NCI-H1105 treated with DMSO at 0.1 percent for 48 hours (cell line): Measurements from ENCODE around the gene C16orf96.
A peak's percentile ranks its signal among the peaks of the same experiment; 100 is the strongest.
"Not testable (repeated sequence)": the region's sequence is repeated elsewhere in the genome, so short reads cannot be mapped to it uniquely, and the experiment has no call there.

Experiments
- DNase-seq: peaks from one replicate; lab custom pipeline; 2025; lab: John Stamatoyannopoulos, UW

C16orf96 gene

GRCh38 chr16:4566144-4566543 is 10.0 kb downstream of the C16orf96 start:
- DNase-seq, result no peak

DNA sequence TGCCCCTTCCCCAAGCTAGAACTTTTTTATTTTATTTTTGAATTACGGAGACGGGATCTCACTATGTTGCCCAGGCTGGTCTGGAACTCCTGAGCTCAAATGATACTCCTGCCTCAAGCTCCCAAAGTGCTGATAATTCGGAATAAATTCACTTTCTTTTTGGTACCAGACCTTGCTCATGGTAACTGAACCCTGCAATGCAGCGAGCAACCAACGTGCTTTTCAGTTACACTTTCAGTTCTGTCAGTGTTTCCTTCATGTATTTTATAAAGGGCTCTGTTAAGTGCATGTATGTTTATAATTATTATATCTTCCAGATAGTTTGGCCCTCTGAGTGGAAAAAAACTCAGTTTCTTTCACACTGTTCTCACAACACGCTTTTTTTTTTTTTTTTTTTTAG is 13.9 kb downstream of the C16orf96 start:
- DNase-seq, result no peak

DNA sequence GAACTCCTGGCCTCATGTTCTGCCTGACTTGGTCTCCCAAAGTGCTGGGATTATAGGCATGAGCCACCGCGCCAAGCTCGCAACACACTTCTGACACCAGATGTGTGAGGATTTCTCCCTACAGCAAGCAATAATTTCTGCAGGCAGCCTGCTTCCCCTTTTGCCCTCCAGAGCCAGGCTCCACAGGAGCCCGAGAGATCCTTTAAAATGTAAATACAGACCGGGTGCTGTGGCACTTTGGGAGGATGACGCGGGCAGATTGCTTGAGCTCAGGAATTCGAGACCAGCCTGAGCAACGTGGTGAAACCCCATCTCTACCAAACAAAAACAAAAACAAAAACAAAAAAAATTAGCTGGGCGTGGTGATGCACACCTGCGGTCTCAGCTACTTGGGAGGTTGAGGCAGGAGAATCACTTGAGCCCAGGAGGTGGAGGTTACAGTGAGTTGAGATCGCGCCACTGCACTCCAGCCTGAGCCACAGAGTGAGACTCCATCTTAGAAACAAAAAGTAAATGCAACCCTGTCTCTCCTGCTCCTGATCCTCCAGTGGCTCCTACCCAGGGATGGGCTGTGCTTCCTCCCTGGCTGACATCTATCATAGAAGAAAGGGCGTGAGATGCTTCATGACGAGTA is 14.7 kb downstream of the C16orf96 start:
- no peak for DNase-seq

DNA sequence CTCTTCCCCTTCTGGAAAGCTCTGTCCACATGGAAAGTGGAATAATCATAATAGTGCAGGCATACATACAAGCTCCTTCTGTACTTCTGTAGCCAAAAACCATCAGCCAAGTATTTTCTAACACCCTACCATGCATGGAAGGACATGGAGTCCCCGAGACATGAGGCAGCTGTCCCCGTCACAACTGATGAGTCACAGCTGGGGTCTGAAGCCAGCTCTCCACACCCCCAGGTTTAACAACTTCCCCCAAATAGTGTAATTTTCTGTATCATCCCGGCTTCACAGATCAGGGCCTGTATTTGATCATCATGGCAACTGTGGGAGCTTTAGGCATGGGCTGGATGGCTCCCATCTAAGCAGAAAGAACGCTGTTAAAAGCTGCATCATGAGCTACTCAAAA is 16.6 kb downstream of the C16orf96 start:
- no peak for DNase-seq

- DNase-seq, result not testable (repeated sequence)
These were observed 17.8 kb downstream of the C16orf96 start for GRCh38 chr16:4573926-4574325.

DNA sequence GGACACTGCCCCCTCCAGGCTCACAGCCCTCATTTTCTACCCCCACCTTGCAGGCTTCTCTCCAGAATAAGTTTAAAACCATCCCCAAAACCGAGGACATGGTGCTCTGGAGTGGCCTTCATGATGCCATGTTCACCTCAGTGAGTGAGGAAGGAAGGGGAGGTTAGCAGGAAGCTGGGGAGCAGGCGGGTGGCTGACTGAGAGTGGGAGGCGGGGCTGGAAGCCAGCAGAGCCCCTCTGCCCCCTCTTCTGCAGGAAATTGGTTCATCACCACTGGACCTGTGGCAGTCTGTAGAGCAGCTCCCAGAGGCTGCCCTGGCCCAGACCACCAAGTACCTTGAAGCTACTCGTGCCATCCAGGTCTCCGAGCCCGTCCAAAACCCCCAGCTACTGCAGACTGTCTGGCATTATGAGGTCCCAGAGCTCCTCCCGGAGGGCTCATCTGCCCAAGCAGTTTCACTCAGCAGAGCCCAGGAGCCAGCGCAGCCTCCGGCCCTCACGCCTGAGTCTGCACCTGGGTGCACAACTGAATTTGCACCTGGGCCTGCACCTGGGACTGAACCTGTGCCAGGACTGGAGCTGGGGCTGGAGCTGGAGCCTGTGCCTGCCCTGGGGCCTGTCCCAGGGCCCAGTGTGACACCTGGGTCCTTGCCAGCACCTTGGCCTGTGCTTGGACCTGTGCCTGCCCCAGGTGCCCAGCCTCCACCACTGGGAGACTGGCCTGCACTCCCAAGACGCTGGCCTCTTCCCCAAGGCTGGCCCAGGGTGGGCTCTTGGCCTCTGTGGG is 19.0 kb downstream of the C16orf96 start:
- DNase-seq, result no peak

- no peak for DNase-seq
These were observed 19.9 kb downstream of the C16orf96 start for GRCh38 chr16:4576008-4576407.

DNA sequence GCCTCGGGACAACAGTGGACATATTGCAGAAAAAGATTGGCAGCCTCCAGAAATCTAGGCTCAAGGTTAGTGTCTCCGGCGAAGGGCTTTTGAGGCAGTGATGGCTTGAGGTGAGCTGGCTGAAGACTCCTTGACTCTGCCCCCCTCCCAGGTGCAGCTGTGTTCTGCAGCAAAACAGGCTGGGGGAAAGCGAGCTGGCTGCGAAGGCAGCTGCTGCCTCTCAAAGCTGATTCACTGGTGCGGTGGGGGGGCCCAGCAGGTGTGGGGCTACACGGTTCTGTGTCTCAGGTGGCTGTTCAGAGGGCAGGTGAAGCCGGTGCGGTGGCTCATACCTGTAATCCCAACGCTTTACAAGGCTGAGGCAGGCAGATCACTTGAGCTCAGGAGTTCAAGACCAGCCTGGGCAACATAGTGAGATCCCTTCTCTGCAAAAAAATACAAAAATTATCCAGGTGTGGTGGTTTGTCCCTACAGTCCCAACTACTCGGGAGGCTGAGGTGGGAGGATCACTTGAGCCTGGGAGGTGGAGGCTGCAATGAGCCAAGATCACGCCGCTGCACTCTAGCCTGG is 22.9 kb downstream of the C16orf96 start:
- peak; percentile 14 for DNase-seq

DNA sequence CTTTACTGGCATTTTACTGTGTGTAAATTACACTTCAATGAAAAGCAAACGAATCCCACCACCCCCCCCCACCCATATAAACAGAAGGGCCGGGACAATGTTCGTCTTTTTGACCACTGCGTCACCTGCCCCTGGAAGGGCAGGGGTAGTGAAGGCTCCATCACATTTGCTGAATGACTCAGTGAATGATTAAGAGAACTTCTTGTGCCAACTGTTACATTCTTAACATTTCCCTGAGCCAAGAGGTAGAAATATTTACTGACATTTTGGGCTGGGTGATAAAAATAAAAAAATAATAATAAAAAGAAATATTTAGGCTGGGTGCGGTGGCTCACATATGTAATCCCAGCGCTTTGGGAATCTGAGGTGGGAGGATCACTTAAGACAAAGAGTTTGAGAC is 24.1 kb downstream of the C16orf96 start:
- no peak for DNase-seq

DNA sequence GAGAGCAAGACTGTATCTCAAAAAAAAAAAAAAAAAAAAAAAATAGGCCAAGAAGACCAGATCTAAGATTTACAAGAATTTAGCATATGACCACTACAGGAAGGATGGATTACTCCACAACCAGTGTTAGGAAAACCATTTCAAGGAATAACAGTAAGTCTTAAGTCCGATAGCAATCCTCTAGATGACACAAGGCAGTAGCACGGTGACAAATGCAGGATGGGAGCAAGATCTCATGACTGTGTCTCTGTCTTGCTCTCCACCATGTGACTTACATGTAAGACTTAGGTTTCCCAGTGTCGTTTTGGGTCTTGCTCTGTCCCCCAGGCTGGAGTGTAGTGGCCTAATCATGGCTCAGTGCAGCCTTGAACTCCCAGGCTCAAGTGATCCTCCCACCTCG is 27.8 kb downstream of the C16orf96 start:
- no peak for DNase-seq

GRCh38 chr16:4586291-4586690 is 30.2 kb downstream of the C16orf96 start:
- no peak for DNase-seq

- no peak for DNase-seq
These were observed 32.2 kb downstream of the C16orf96 start for GRCh38 chr16:4588386-4588785.

DNA sequence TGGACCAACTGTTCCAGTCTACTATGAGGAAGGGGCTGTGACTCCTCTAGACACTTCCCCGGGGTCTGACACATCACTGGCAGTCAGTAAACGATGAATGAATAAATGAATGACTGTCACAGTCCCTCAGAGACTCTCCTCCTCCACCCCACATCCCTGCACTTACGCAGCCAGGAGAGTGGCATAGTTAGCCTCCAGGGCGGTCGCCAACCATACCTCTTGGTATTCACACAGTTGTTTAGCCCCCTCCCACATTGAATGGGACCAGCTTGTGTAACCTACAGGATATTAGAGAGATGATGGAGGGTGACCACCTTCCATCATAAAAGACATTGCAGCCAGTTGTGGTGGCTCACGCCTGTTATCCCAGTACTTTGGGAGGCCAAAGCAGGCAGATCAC is 32.8 kb downstream of the C16orf96 start:
- no peak for DNase-seq

- DNase-seq, result no peak
These were observed 35.1 kb downstream of the C16orf96 start for GRCh38 chr16:4591191-4591590.

DNA sequence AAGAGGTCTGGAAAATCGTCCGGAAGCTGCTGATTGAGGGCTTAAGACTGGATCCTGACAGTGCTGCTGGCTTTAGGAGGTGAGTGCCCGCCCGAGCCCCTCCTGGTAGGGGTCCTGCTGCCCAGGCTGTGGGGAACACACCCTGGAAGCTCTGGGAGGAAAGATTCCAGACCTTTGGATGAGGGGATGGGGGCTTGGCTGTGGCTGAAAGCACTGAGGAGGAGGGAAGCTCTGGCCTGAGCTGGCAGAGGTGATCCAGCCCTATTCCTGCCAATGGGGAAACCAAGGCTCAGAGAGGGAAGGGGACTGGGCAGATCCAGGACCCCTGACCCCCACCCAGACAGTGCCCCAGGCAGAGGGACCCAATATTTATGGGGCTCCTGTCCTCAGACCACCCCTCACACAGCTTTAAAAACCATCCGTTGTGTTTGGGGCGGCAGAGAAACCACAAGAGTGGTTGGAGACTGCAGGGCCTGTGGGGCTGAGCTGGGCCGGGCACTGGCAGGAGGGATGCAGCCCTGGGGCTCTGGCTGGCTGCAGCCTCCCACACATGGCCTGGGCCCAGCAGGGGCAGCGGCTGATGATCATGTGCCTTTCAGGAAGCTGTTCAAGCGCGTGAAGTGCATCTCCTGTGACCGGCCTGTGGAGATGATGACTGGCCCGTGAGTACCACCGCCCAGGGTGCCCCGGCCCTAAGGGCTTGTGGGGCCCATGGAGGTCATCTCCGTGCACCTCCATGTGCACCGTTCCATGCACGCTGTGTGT is 35.7 kb downstream of the C16orf96 start:
- no peak for DNase-seq

DNA sequence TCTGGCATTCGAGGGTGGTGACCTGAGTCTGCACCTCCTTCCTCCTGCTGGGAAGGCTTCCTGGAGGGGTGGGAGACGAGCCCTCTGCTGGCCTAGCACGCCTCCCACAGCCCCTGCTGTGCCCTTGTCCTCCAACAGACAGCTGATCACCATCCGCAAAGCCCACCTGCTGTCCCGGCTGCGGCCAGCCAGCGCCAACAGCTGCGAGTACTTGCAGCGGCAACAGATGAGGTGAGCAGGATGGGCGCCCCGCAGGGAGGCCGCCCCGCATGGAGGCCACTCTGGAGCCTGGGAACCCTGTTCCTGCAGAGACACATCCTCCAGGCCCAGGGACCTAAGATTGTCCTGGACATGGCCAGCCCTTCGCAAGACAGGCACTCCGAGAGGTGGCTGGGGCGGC is 36.9 kb downstream of the C16orf96 start:
- DNase-seq, result no peak

- DNase-seq, result no peak
These were observed 38.6 kb downstream of the C16orf96 start for GRCh38 chr16:4594433-4595410.

- DNase-seq, result no peak
These were observed 41.0 kb downstream of the C16orf96 start for GRCh38 chr16:4597174-4597573.

- no peak for DNase-seq
These were observed 42.9 kb downstream of the C16orf96 start for GRCh38 chr16:4599037-4599436.

DNA sequence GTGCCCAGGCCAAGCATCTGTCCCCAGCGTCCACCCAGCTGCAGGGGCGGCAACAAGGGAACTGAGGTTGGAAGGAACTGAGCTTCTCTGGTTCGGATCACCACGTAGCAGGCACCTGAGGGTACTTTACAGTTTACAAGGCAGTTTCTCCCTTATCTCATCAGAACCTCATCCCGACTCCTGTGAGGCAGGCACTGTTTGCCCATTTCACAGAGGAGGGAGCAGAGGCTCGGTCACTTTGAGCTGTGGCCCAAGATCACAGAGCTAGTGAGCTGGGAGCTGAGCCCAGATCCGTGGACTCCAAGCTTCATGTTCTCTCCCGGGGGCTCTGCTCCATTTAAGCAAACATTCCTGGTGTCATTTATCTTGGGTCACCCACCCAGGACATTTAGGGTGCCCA is 43.4 kb downstream of the C16orf96 start:
- no peak for DNase-seq
